OCI-LY1 (cell line): Measurements from ENCODE around the gene GRM7.

Source experiments
- H2AFZ ChIP-seq: fragments of 200-600 bp; sonication (generic), shearing (Covaris generic); 2 replicates; pipeline ENCODE4 v1.6.0; 2014; ENCODE audit warnings: antibody characterized with exemption, mild to moderate bottlenecking, low read length
- H3F3A ChIP-seq: fragments of 200-600 bp; sonication (generic), shearing (Covaris generic); 2 replicates; pipeline ENCODE4 v1.6.0; 2014; ENCODE audit warnings: mild to moderate bottlenecking, antibody characterized with exemption, low read length, moderate library complexity; ENCODE audit not compliant: insufficient read depth
- H3K27ac ChIP-seq: fragments of 200-600 bp; sonication (generic); 2 replicates; pipeline ENCODE4 v1.5.1; 2014; ENCODE audit warnings: low read length, mixed run types, mild to moderate bottlenecking, low read depth; ENCODE audit not compliant: poor library complexity, severe bottlenecking
- H3K27me3 ChIP-seq: fragments of 200-600 bp; sonication (generic); 2 replicates; pipeline ENCODE4 v1.6.0; 2014; ENCODE audit warnings: antibody characterized with exemption, mild to moderate bottlenecking, low read length, moderate library complexity; ENCODE audit not compliant: insufficient read depth
- H3K36me3 ChIP-seq: fragments of 200-600 bp; sonication (generic); 2 replicates; pipeline ENCODE4 v1.6.1; 2014; ENCODE audit warnings: mild to moderate bottlenecking, antibody characterized with exemption, low read length, moderate library complexity, mixed read lengths; ENCODE audit not compliant: insufficient read depth
- H3K4me1 ChIP-seq: fragments of 200-600 bp; sonication (generic); 2 replicates; pipeline ENCODE4 v1.5.1; 2014; ENCODE audit warnings: mild to moderate bottlenecking, low read length, moderate library complexity; ENCODE audit not compliant: insufficient read depth, severe bottlenecking
- H3K4me2 ChIP-seq: fragments of 200-600 bp; sonication (generic), shearing (Covaris generic); 2 replicates; pipeline ENCODE4 v1.6.1; 2014; ENCODE audit warnings: low read length
- H3K4me3 ChIP-seq: fragments of 200-600 bp; sonication (generic); 2 replicates; pipeline ENCODE4 v1.5.1; 2014; ENCODE audit warnings: low read length, low read depth, mild to moderate bottlenecking, mixed read lengths; ENCODE audit not compliant: poor library complexity, severe bottlenecking
- H3K79me2 ChIP-seq: fragments of 200-600 bp; shearing (Covaris generic); 2 replicates; pipeline ENCODE4 v1.6.1; 2016; ENCODE audit warnings: mixed run types, low read length, mixed read lengths; ENCODE audit not compliant: insufficient read depth
- H3K9ac ChIP-seq: fragments of 200-600 bp; sonication (generic), shearing (Covaris generic); 2 replicates; pipeline ENCODE4 v1.6.1; 2014; ENCODE audit warnings: mild to moderate bottlenecking, low read length, mixed read lengths
- H3K9me2 ChIP-seq: fragments of 200-600 bp; sonication (generic), shearing (Covaris generic); 2 replicates; pipeline ENCODE4 v1.6.1; 2014; ENCODE audit warnings: low read depth, mild to moderate bottlenecking, low read length, mixed read lengths
- H3K9me3 ChIP-seq: fragments of 200-600 bp; shearing (Covaris generic); 2 replicates; pipeline ENCODE4 v1.6.1; 2014; ENCODE audit warnings: low read length, mixed read lengths
- H4K20me1 ChIP-seq: fragments of 200-600 bp; sonication (generic), shearing (Covaris generic); 2 replicates; pipeline ENCODE4 v1.6.0; 2016; ENCODE audit warnings: mild to moderate bottlenecking, low read length; ENCODE audit not compliant: insufficient read depth
- CTCF ChIP-seq: fragments of 200-600 bp; sonication (generic), shearing (Covaris generic); IDR thresholded peaks from 2 replicates; pipeline ENCODE4 v1.5.1; 2017; ENCODE audit warnings: mild to moderate bottlenecking, antibody characterized with exemption, low read length, moderate library complexity, mixed read lengths
- EZH2 ChIP-seq: fragments of 200-600 bp; sonication (generic), shearing (Covaris generic); IDR thresholded peaks from 2 replicates; pipeline ENCODE4 v1.8.0; 2017; ENCODE audit warnings: borderline replicate concordance, mixed run types, mild to moderate bottlenecking, antibody characterized with exemption, low read length, moderate library complexity, mixed read lengths

GRM7 gene

DNA sequence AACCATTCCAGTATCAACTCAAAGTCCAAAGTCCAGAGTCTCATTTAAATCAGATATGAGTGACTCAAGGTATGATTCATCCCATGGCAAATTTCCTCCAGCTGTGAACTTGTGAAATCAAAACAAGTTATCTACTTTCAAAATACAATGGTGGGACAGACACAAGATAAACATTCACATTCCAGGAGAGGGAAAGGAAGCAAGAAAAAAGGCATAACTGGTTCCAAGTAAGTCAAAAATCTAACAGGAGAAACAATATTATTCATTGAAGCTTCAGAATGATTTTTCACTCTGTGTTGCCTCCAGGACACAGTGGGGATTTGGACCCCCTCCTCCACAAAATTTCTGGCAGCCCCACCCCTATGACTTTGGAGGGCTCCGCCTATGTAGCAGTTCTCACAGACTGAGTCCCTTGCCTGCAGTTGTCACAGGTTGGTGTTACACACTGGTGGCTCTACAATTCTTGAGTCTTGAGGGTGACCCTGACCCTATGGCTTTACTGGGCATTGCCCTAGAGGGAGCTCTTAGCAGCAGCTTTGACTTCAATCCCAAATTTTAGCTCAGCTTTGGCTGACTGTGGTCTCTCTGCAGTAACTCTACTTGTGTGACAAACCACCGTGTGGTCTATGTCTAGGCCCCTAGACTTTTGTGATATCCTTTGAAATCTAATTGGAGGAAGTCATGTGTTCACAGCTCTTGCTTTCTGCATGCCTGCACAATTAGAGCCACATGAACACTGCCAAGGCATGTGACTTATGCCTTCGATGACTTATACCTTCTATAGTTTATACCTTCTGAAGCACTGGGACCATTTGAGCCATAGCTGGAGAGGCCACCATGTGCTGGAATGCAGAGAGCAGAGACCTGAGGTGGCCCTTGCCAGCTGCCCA lies 644.2 kb downstream of the GRM7 start:
- H3K4me2 ChIP-seq, result no peak overlapping the region
- no peak overlapping the region for H3K27ac ChIP-seq
- no peaks in the 10 kb centered on the region for H3K79me2 ChIP-seq
- H3F3A ChIP-seq, result no peaks in the 10 kb centered on the region
- no peak for TF ChIP-seq CTCF
- no peak for TF ChIP-seq EZH2
- H3K4me3 ChIP-seq, result no peak overlapping the region
- no peaks in the 10 kb centered on the region for H4K20me1 ChIP-seq
- H3K4me1 ChIP-seq, result no peaks in the 10 kb centered on the region
- H3K9ac ChIP-seq, result no peak overlapping the region
- no peaks in the 10 kb centered on the region for H3K9me2 ChIP-seq
- H3K36me3 ChIP-seq, result no peaks in the 10 kb centered on the region
- no peak overlapping the region for H2AFZ ChIP-seq
- H3K27me3 ChIP-seq, result no peaks in the 10 kb centered on the region
- no peaks in the 10 kb centered on the region for H3K9me3 ChIP-seq

GRCh38 chr3:7506606-7507180 lies 645.8 kb downstream of the GRM7 start:
- H3K4me2 ChIP-seq, result no peak overlapping the region
- no peak overlapping the region for H2AFZ ChIP-seq
- H3K36me3 ChIP-seq, result no peaks in the 10 kb centered on the region
- no peak overlapping the region for H3K27ac ChIP-seq
- no peaks in the 10 kb centered on the region for H3K27me3 ChIP-seq
- H4K20me1 ChIP-seq, result no peaks in the 10 kb centered on the region
- H3K4me3 ChIP-seq, result no peak overlapping the region
- H3F3A ChIP-seq, result no peaks in the 10 kb centered on the region
- no peaks in the 10 kb centered on the region for H3K9me2 ChIP-seq
- no peak overlapping the region for H3K9ac ChIP-seq
- no peaks in the 10 kb centered on the region for H3K79me2 ChIP-seq
- no peaks in the 10 kb centered on the region for H3K4me1 ChIP-seq
- H3K9me3 ChIP-seq, result no peaks in the 10 kb centered on the region
- no peak for TF ChIP-seq CTCF
- TF ChIP-seq EZH2, result no peak

GRCh38 chr3:7508821-7509220 lies 647.9 kb downstream of the GRM7 start:
- Histone ChIP-seq H3K4me3 (no peak overlapping the region), H3K9ac (no peak overlapping the region), H3K27me3 (no peaks in the 10 kb centered on the region), H3K4me1 (no peaks in the 10 kb centered on the region), H3K4me2 (no peak overlapping the region), H3K36me3 (no peaks in the 10 kb centered on the region), H3K79me2 (no peaks in the 10 kb centered on the region), H3K27ac (no peak overlapping the region), H3K9me3 (no peaks in the 10 kb centered on the region), H4K20me1 (no peaks in the 10 kb centered on the region), H2AFZ (no peak overlapping the region), H3F3A (no peaks in the 10 kb centered on the region), H3K9me2 (no peaks in the 10 kb centered on the region)
- TF ChIP-seq EZH2, result no peak
- TF ChIP-seq CTCF, result no peak
